ENCODE results near the gene CENPV. TPM values are rescaled to one million over a fixed set of nuclear protein-coding genes. Genes with fewer than 3 reads are reported as not detected.
"Not testable (repeated sequence)": the region's sequence is repeated elsewhere in the genome, so short reads cannot be mapped to it uniquely, and the experiment has no call there.

The CENPV gene
- total RNA-seq: 10 to 100 TPM; 12.7 to 20.0 (median 17.8) TPM
- 16.7 TPM for total RNA-seq (2013)
- total RNA-seq: 4.5 to 54.5 (median 9.3) reads per million in 29 experiments

DNA sequence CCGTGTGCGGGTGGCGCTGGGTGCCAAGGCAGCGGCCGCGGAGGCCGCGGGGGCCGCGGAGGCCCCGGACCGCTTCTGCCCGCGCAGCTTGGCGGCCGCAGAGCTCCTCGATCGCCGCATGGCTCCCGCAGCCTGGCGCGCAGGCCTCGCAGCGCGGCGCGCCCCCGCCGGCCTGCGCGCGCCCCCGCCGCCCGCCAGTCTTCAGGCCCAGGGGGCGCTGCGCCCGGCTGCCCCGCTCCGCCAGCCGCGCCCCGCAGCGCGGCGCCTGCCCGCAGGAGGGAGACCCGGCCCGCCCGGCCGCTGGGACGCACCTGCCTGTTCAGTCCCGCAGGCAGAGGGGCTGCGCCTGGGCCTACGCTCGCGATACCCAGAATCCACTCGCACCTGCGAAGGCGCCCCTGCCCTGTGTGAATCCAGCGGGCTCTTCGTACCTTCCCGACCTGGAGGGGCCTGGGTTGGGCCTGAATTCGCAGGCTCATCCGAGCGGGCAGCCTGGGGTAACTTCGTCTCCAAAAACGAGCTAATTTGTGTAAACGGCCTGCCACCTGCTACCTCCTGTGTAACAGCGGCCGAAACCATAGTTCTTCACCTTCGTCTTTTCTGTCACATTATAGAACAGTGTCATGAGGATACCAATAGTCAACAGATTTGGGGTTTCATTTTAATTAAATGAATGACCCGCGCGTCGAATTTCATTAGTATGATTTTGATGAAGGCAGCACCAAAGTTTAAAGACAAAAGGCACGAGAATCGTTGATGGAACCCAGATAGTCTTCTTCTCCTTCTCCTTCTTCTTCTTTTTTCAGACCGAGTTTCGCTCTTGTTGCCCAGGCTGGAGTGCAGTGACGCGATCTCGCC is at the start of gene CENPV:
CENPV (minus strand) TSS at position 153 of the 858 bp plus-strand sequence; CDS start at position 120, 33 bp downstream.
- Histone ChIP-seq H3K4me1 (ENCODE audit: control insufficient read depth in 1 of 2, extremely low read depth in 1 of 2, insufficient read depth in 2 of 2, low read length in 2 of 2) (peaks cover 5 to 21% of the 10 kb centered on the region in 2 experiments), H3K27me3 (replicated peaks in 1 of 2; ENCODE audit: control insufficient read depth in 2 of 2, extremely low read depth in 1 of 2, insufficient read depth in 2 of 2, low read length in 1 of 2) (peaks cover 0 to 6% of the 10 kb centered on the region in 2 experiments), H3K27ac (ENCODE audit: low read length) (no peak within 1 kb of the TSS), H3K36me3 (ENCODE audit: control insufficient read depth in 2 of 2, extremely low read depth in 1 of 2, insufficient read depth in 1 of 2, low read length in 1 of 2) (peaks cover 4 to 7% of the 10 kb centered on the region in 2 donors), H3K4me3 (ENCODE audit: control insufficient read depth in 1 of 2, extremely low read depth in 1 of 2, low read length in 1 of 2) (peak within 1 kb of the TSS; percentile 63 to 80), H3K9me3 (no peaks in the 10 kb centered on the region)
- no peaks in the 10 kb centered on the region for H3K36me3 Mint-ChIP-seq
- WGBS (ENCODE audit: insufficient coverage): 1% methylated on average over 68 of the region's 83 CpGs
- H3K4me3 Mint-ChIP-seq: peak within 1 kb of the TSS; percentile 89 to 91 (median 89)
- peak within 1 kb of the TSS; percentile 49 to 79 for H3K27ac Mint-ChIP-seq
- ATAC-seq (replicated peaks in 1 of 4) (peak; percentile 84 to 92 (median 86)), DNase-seq (peak; percentile 21 to 84 (median 57))
- CTCF ChIA-PET: interaction anchor here (0.6 to 2.5 kb wide), 10 partner anchors 11 to 168 kb away, joined by 3 to 17 read pairs (median 4); partner anchors contain the start of genes NCOR1 (in 1 of the 2) and UBB (in 1 of the 2)
- H3K4me1 Mint-ChIP-seq: peaks cover 15 to 22% (median 19%) of the 10 kb centered on the region in 3 donors
- no peaks in the 10 kb centered on the region for H3K27me3 Mint-ChIP-seq
- POLR2A ChIA-PET: interaction anchor here in 1 of 2 donors (0.6 kb wide), 1 partner anchor 27 kb away, joined by 4 read pairs; the partner anchor contains the start of gene UBB
- H3K9me3 Mint-ChIP-seq: no peaks in the 10 kb centered on the region

DNA sequence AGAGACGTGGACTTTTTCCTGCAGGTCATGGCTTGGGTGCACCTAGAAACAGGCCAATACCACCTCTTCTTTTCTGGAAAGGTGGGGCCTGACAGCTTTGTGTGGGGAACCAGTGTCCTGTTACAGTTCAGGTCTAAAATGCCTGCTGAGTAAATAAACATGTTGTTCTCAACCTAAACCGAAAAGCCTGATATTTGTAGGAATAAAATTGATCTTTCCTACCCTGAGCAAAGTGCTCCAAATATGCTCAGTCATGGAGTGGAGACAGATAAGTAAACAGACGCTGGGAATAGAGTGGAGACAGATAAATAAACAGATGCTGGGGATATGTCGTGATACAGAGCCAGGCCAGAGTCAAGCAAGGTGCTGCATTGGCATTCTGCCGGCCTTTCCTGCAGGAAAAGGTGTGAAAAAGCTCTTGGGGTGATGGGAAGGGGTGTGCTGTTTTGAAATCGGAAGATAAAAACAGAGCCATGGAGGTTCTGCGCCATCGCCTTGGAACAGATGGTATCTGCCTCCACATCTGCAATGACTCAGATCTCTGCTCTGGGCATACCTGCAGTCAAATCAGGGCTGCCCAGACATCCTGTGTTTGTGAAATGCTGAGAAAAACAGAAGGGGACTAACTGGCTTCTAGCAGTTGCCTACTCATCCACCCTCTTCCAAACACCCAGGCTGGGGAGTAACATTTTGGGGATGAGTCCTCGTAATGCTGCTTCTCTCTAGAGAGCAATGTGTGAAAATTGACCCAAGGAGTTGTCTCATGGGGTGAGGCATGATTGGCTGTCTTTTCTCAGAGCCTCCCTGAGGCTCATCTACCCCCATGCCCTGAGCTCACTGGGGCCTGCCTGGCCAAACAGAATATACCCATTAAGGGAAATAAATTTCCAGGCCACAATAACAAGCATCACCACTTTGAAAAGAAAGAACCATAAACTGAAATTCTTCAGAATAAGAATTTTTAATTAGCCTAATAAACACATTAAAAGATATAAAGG is 45.3 kb upstream of the CENPV start:
- ChIA-PET CTCF (no interaction called here), POLR2A (no interaction called here)
- Histone ChIP-seq H3K27me3 (replicated peaks in 1 of 2; ENCODE audit: control insufficient read depth in 2 of 2, extremely low read depth in 1 of 2, insufficient read depth in 2 of 2, low read length in 1 of 2) (peaks cover 0 to 11% of the 10 kb centered on the region in 2 experiments), H3K36me3 (ENCODE audit: control insufficient read depth in 2 of 2, extremely low read depth in 1 of 2, insufficient read depth in 1 of 2, low read length in 1 of 2) (no peaks in the 10 kb centered on the region), H3K4me1 (ENCODE audit: control insufficient read depth in 1 of 2, extremely low read depth in 1 of 2, insufficient read depth in 2 of 2, low read length in 2 of 2) (peaks cover 0 to 5% of the 10 kb centered on the region in 2 experiments), H3K27ac (ENCODE audit: low read length) (no peak overlapping the region), H3K4me3 (ENCODE audit: control insufficient read depth in 1 of 2, extremely low read depth in 1 of 2, low read length in 1 of 2) (no peak overlapping the region), H3K9me3 (no peaks in the 10 kb centered on the region)
- Mint-ChIP-seq H3K9me3 (no peaks in the 10 kb centered on the region), H3K4me1 (peaks cover 6 to 8% (median 7%) of the 10 kb centered on the region in 3 donors), H3K4me3 (no peak overlapping the region), H3K36me3 (no peaks in the 10 kb centered on the region), H3K27me3 (peaks cover 0 to 6% of the 10 kb centered on the region in 2 donors), H3K27ac (peak overlapping the region; percentile 24 to 58)
- 47% methylated on average over 4 of the region's 9 CpGs for WGBS (ENCODE audit: insufficient coverage)
- ATAC-seq (replicated peaks in 1 of 4) (peak; percentile 47 to 95 (median 90)), DNase-seq (peak in 1 of 35 experiments; percentile 17)

DNA sequence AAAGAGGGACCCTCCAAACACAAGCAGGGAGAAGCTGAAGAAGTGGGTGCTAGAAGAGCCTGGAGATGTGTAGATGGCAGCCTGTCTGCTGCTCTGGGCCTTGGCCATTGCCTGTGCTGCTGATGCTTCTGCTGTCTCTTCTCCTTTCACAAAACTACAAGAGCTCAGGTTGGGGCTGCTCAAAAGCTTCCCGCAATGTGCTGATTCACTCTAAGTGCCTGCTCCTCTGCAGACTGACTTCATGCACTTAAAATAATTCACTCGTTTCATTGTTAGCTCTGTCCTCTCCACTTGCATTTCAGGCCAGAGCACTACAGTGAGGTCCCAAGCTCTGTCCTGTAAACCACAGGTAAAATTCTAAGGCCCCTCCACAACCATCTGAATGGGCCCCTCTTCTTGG is 43.4 kb upstream of the CENPV start:
- H3K4me1 Mint-ChIP-seq; H3K4me3 Mint-ChIP-seq; DNase-seq; H3K36me3 Mint-ChIP-seq; H3K27me3 Mint-ChIP-seq; H3K9me3 Mint-ChIP-seq; H3K27me3 ChIP-seq (replicated peaks in 1 of 2; ENCODE audit: control insufficient read depth in 2 of 2, extremely low read depth in 1 of 2, insufficient read depth in 2 of 2, low read length in 1 of 2); H3K27ac ChIP-seq (ENCODE audit: low read length); H3K9me3 ChIP-seq; H3K36me3 ChIP-seq (ENCODE audit: control insufficient read depth in 2 of 2, extremely low read depth in 1 of 2, insufficient read depth in 1 of 2, low read length in 1 of 2); ATAC-seq (replicated peaks in 1 of 4); H3K4me1 ChIP-seq (ENCODE audit: control insufficient read depth in 1 of 2, extremely low read depth in 1 of 2, insufficient read depth in 2 of 2, low read length in 2 of 2); H3K4me3 ChIP-seq (ENCODE audit: control insufficient read depth in 1 of 2, extremely low read depth in 1 of 2, low read length in 1 of 2); H3K27ac Mint-ChIP-seq; POLR2A ChIA-PET; CTCF ChIA-PET: not testable (repeated sequence)
- WGBS (ENCODE audit: insufficient coverage): no CpG with 5 or more reads among the region's 2 CpGs

DNA sequence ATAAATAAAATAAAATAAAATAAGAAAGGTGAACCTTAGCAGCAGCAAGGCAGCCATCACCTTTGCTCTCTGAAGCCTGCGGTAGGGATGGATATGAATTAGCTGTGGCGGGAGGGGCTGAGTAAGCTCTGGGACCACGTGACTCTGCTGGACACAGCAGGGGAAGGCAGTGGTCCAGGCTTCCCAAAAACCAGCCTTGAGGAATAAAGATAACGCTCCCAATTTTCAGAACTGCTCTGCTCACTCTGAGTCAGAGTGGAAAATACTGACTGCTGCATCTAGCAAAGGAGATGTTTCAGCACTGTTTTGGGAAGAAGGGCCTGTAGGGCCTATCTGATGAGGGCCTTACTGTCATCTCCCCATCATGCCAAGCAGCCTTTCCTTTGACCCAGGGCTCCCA is 42.6 kb upstream of the CENPV start:
- H3K4me1 Mint-ChIP-seq; H3K36me3 ChIP-seq (ENCODE audit: control insufficient read depth in 2 of 2, extremely low read depth in 1 of 2, insufficient read depth in 1 of 2, low read length in 1 of 2); H3K9me3 ChIP-seq; H3K4me1 ChIP-seq (ENCODE audit: control insufficient read depth in 1 of 2, extremely low read depth in 1 of 2, insufficient read depth in 2 of 2, low read length in 2 of 2); CTCF ChIA-PET; DNase-seq; H3K27me3 Mint-ChIP-seq; H3K36me3 Mint-ChIP-seq; H3K4me3 ChIP-seq (ENCODE audit: control insufficient read depth in 1 of 2, extremely low read depth in 1 of 2, low read length in 1 of 2); H3K27ac Mint-ChIP-seq; POLR2A ChIA-PET; H3K27ac ChIP-seq (ENCODE audit: low read length); H3K9me3 Mint-ChIP-seq; ATAC-seq (replicated peaks in 1 of 4); H3K4me3 Mint-ChIP-seq: not testable (repeated sequence)
- 100% methylated on average over 1 of the region's 4 CpGs for WGBS (ENCODE audit: insufficient coverage)
- H3K27me3 ChIP-seq (replicated peaks in 1 of 2; ENCODE audit: control insufficient read depth in 2 of 2, extremely low read depth in 1 of 2, insufficient read depth in 2 of 2, low read length in 1 of 2): peaks cover 0 to 14% of the 10 kb centered on the region in 2 experiments

DNA sequence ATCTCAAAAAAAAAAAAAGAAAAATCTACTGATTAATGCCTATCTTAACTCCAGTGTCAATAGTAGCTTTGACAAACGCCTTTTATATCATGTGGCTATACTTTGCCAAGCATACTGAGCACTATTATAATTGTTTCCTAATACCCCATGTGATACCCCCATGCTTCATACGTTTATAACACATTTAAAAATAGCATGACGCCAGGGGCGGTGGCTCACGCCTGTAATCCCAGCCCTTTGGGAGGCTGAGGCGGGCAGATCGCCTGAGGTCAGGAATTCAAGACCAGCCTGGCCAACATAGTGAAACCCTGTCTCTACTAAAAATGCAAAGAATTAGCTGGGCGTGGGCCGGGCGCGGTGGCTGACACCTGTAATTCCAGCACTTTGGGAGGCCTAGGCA is 39.2 kb upstream of the CENPV start:
- H3K27me3 ChIP-seq (replicated peaks in 1 of 2; ENCODE audit: control insufficient read depth in 2 of 2, extremely low read depth in 1 of 2, insufficient read depth in 2 of 2, low read length in 1 of 2); ATAC-seq (replicated peaks in 1 of 4); H3K4me1 ChIP-seq (ENCODE audit: control insufficient read depth in 1 of 2, extremely low read depth in 1 of 2, insufficient read depth in 2 of 2, low read length in 2 of 2); POLR2A ChIA-PET; H3K36me3 Mint-ChIP-seq; H3K27ac ChIP-seq (ENCODE audit: low read length); H3K4me1 Mint-ChIP-seq; H3K27me3 Mint-ChIP-seq; H3K9me3 ChIP-seq; H3K4me3 Mint-ChIP-seq; H3K27ac Mint-ChIP-seq; DNase-seq; H3K4me3 ChIP-seq (ENCODE audit: control insufficient read depth in 1 of 2, extremely low read depth in 1 of 2, low read length in 1 of 2); H3K36me3 ChIP-seq (ENCODE audit: control insufficient read depth in 2 of 2, extremely low read depth in 1 of 2, insufficient read depth in 1 of 2, low read length in 1 of 2); H3K9me3 Mint-ChIP-seq: not testable (repeated sequence)
- CTCF ChIA-PET: interaction anchor here in 1 of 2 donors (0.7 kb wide), 1 partner anchor 127 kb away, joined by 3 read pairs; no protein-coding TSS in a partner anchor
- 92% methylated on average over 9 of the region's 11 CpGs for WGBS (ENCODE audit: insufficient coverage)

DNA sequence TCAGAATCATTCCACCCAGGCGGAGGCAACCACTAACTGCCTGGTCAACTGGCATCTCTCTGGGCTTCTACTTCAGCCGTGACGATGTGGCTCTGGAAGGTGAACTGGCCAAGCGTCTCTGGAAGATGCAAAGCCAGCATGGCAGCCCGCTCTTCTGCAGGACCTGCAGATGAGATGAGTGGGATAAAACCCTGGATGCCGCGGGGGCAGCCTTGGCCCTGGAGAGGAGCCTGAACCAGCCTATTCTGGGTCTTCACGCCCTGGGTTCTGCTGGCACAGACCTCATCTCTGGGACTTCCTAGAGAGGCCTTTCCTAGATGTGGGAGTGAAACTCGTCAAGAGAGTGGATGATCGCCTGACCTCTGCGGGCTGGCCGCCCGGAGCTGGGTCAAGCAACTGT is 38.2 kb upstream of the CENPV start:
- no peaks in the 10 kb centered on the region for H3K9me3 ChIP-seq
- H3K27ac ChIP-seq (ENCODE audit: low read length): no peak overlapping the region
- no peak for ATAC-seq (replicated peaks in 1 of 4)
- Mint-ChIP-seq H3K4me3 (no peak overlapping the region), H3K9me3 (no peaks in the 10 kb centered on the region), H3K36me3 (no peaks in the 10 kb centered on the region), H3K4me1 (peaks cover 6 to 9% (median 8%) of the 10 kb centered on the region in 3 donors), H3K27me3 (no peaks in the 10 kb centered on the region), H3K27ac (no peak overlapping the region)
- H3K36me3 ChIP-seq (ENCODE audit: control insufficient read depth in 2 of 2, extremely low read depth in 1 of 2, insufficient read depth in 1 of 2, low read length in 1 of 2): no peaks in the 10 kb centered on the region
- H3K4me3 ChIP-seq (ENCODE audit: control insufficient read depth in 1 of 2, extremely low read depth in 1 of 2, low read length in 1 of 2): no peak overlapping the region
- ChIA-PET CTCF (no interaction called here), POLR2A (no interaction called here)
- no peak for DNase-seq
- WGBS (ENCODE audit: insufficient coverage): 93% methylated on average over 13 of the region's 13 CpGs
- peaks cover 0 to 11% of the 10 kb centered on the region in 2 experiments for H3K4me1 ChIP-seq (ENCODE audit: control insufficient read depth in 1 of 2, extremely low read depth in 1 of 2, insufficient read depth in 2 of 2, low read length in 2 of 2)
- peaks cover 0 to 16% of the 10 kb centered on the region in 2 experiments for H3K27me3 ChIP-seq (replicated peaks in 1 of 2; ENCODE audit: control insufficient read depth in 2 of 2, extremely low read depth in 1 of 2, insufficient read depth in 2 of 2, low read length in 1 of 2)

Data from T-cell (primary cell).